GM12878 (cell line): ENCODE results near the gene TMEM167A. TPM values are rescaled to one million over a fixed set of nuclear protein-coding genes. Genes with fewer than 3 reads are reported as not detected.

Experiments used
- ATAC-seq: fragments of 200-7000 bp; cut with Tn5 transposase; 3 replicates; pipeline ENCODE4 v1.9.1; 2020; ENCODE audit warnings: mild to moderate bottlenecking, moderate library complexity
- BruUV-seq: library from RNA; stranded (reverse); fragments of 400-500 nt; replicated peaks from 2 replicates; lab custom pipeline; 2021; lab: Mats Ljungman, UMichigan
- CTCF ChIA-PET: fragments of 300-600 bp; sonication (Branson Sonifier 250); formaldehyde crosslinking; extraction: SDS; loops from one replicate; lab custom pipeline; 2021; ENCODE audit warnings: inconsistent platforms; lab: Yijun Ruan, JAX
- POLR2A ChIA-PET: fragments of 350-600 bp; formaldehyde crosslinking; extraction: SDS; loops from one replicate; lab custom pipeline; 2021; ENCODE audit warnings: inconsistent platforms; lab: Charles Lee
- RAD21 ChIA-PET: fragments of 300-600 bp; sonication (Branson Sonifier 250); formaldehyde crosslinking; loops from one replicate; lab custom pipeline; 2023; ENCODE audit warnings: antibody characterized with exemption; ENCODE audit not compliant: unreplicated experiment; lab: Charles Lee
- SMC1A ChIA-PET: fragments of 300-600 bp; sonication (Branson Sonifier 250); formaldehyde crosslinking; loops from one replicate; lab custom pipeline; 2023; ENCODE audit not compliant: unreplicated experiment, uncharacterized antibody; lab: Charles Lee
- DNase-seq: peaks from one replicate; pipeline ENCODE4 v3.0.0-alpha.2; 2011; ENCODE audit warnings: low read depth, low spot score
- FAIRE-seq: peaks from 3 replicates; lab custom pipeline; 2011; peaks lifted over from hg19 to GRCh38; lab: Jason Lieb, UNC
- H2AFZ ChIP-seq: 2 replicates; pipeline ENCODE4 v1.6.0; 2011; ENCODE audit warnings: low read depth, low read length, control low read depth; ENCODE audit not compliant: control insufficient read depth
- H3K27ac ChIP-seq: 2 replicates; pipeline ENCODE4 v1.5.1; 2011; ENCODE audit warnings: control low read depth; ENCODE audit not compliant: control insufficient read depth, insufficient read depth
- H3K27me3 ChIP-seq, 2 experiments: replicated peaks in 1 of 2; 2 replicates each; pipeline versions ENCODE4 v1.6.0 to v1.6.1; 2011; ENCODE audit warnings: low read length in 1 of 2; ENCODE audit not compliant: control insufficient read depth in 2 of 2, insufficient read depth in 2 of 2
- H3K36me3 ChIP-seq, 2 experiments: 2 replicates each; pipeline ENCODE4 v1.5.1; 2011; ENCODE audit warnings: low read length in 1 of 2; ENCODE audit not compliant: control insufficient read depth in 2 of 2, insufficient read depth in 2 of 2
- H3K4me1 ChIP-seq: 2 replicates; pipeline ENCODE4 v1.6.1; 2011; ENCODE audit warnings: mild to moderate bottlenecking, low read length, moderate library complexity, mixed read lengths; ENCODE audit not compliant: control insufficient read depth, insufficient read depth
- H3K4me2 ChIP-seq: 2 replicates; pipeline ENCODE4 v1.6.0; 2011; ENCODE audit warnings: control low read depth; ENCODE audit not compliant: control insufficient read depth, insufficient read depth
- H3K4me3 ChIP-seq: fragments of 200-600 bp; sonication (generic); 2 replicates; pipeline ENCODE4 v1.5.1; 2016
- H3K79me2 ChIP-seq: 2 replicates; pipeline ENCODE4 v1.6.0; 2011; ENCODE audit warnings: low read length; ENCODE audit not compliant: control insufficient read depth, insufficient read depth
- H3K9ac ChIP-seq: 2 replicates; pipeline ENCODE4 v1.8.0; 2011; ENCODE audit warnings: low read length, control low read depth, mixed read lengths; ENCODE audit not compliant: control insufficient read depth, insufficient read depth
- H3K9me3 ChIP-seq: replicated peaks from 3 replicates; pipeline ENCODE4 v1.5.1; 2011; ENCODE audit warnings: mild to moderate bottlenecking, low read length; ENCODE audit not compliant: control insufficient read depth, insufficient read depth
- H4K20me1 ChIP-seq: 2 replicates; pipeline ENCODE4 v1.6.0; 2011; ENCODE audit not compliant: control insufficient read depth, insufficient read depth
- ATF7 ChIP-seq: fragments of 450-650 bp; IDR thresholded peaks from 2 replicates; pipeline ENCODE4 v1.6.1; 2016; ENCODE audit warnings: low read depth, mild to moderate bottlenecking
- BCL3 ChIP-seq: IDR thresholded peaks from 2 replicates; pipeline ENCODE4 v1.6.1; 2011; ENCODE audit warnings: borderline replicate concordance, low read depth, mild to moderate bottlenecking, moderate library complexity, low read length; ENCODE audit not compliant: insufficient read depth, poor library complexity, severe bottlenecking
- BMI1 ChIP-seq: fragments of 450-650 bp; IDR thresholded peaks from 2 replicates; pipeline ENCODE4 v1.6.1; 2016; ENCODE audit warnings: mild to moderate bottlenecking, moderate library complexity, borderline replicate concordance
- CBX5 ChIP-seq: sonication (generic); IDR thresholded peaks from 2 replicates; pipeline ENCODE4 v1.6.1; 2016; ENCODE audit warnings: low read depth, moderate library complexity, mild to moderate bottlenecking, inconsistent platforms
- NR2C2 ChIP-seq: IDR thresholded peaks from 2 replicates; pipeline ENCODE4 v1.6.1; 2011; ENCODE audit warnings: borderline replicate concordance, low read depth; ENCODE audit not compliant: control insufficient read depth, insufficient read length
- in situ Hi-C: fragments of 300-500 bp; cut with MboI; formaldehyde crosslinking; loops from 9 replicates; pipeline ENCODE4 v1.14.3; 2018; ENCODE audit warnings: mixed read lengths
- intact Hi-C: fragments of 100-400 bp; cut with micrococcal nuclease; formaldehyde crosslinking; loops from one replicate; pipeline ENCODE4 v1.14.2; 2022; ENCODE audit not compliant: unreplicated experiment
- polyA plus RNA-seq, 11 experiments: library from polyadenylated mRNA; depleted of rRNA in 4 of 11; unstranded in 6 of 11; stranded (reverse) in 5 of 11; fragments of >200 nt; fragmentation: Nextera tagmentation in 4 of 11; fragmentation: Illumina TruSeq in 1 of 11; extraction: Ambion mirVana in 4 of 11; extraction: Trizol in 1 of 11; gene quantifications; 1 replicate in 1 of 11; 2 replicates in 10 of 11; pipeline versions ENCODE4 v1.2.1 to v1.2.3, GENCODE V29; 2011 to 2016; ENCODE audit warnings: inconsistent platforms in 2 of 11, missing spikeins in 2 of 11, low read depth in 1 of 11
- total RNA-seq, 4 experiments: library from RNA; depleted of rRNA in 3 of 4; stranded (reverse); fragments of >200 nt in 3 of 4; fragmentation: Illumina TruSeq in 1 of 4; extraction: Trizol in 1 of 4; gene quantifications; 2 replicates each; pipeline versions ENCODE4 v1.2.1 to v1.2.3, GENCODE V29; 2013 to 2021

The TMEM167A gene
- total and polyA plus RNA-seq, 10 of the 15 experiments (the other 5 are each of a cell fraction or from before 2014, with no cell fraction given) = 29.5 to 363 (median 85.6) TPM

GRCh38 chr5:83084336-83084735, 7.1 kb upstream of the TMEM167A start (continued):
- TF ChIP-seq BCL3 = no peak
- no peak for TF ChIP-seq NR2C2
- TF ChIP-seq CBX5 = no peak
- no peak for TF ChIP-seq BMI1

GRCh38 chr5:83082750-83083149, 5.6 kb upstream of the TMEM167A start:
- POLR2A ChIA-PET = no interaction called here
- H3K9me3 ChIP-seq = no peaks in the 10 kb centered on the region
- intact Hi-C loops = no loop called here
- DNase-seq (no peak), ATAC-seq (no peak), FAIRE-seq (no peak)
- TF ChIP-seq ATF7 = no peak
- SMC1A ChIA-PET = interaction anchor here (1.1 kb wide), 1 partner anchor 194 kb away, joined by 3 read pairs; no protein-coding TSS in a partner anchor
- BruUV-seq = no TSS peak
- H2AFZ ChIP-seq = no peak overlapping the region
- H3K27me3 ChIP-seq = no peaks in the 10 kb centered on the region
- no peak overlapping the region for H3K27ac ChIP-seq
- no peaks in the 10 kb centered on the region for H3K4me1 ChIP-seq
- H3K4me3 ChIP-seq = no peak overlapping the region
- no peak overlapping the region for H3K4me2 ChIP-seq
- in situ Hi-C loops = no loop called here
- no peaks in the 10 kb centered on the region; a peak in 1 of 4 replicates for H3K36me3 ChIP-seq
- H4K20me1 ChIP-seq = no peaks in the 10 kb centered on the region
- RAD21 ChIA-PET = no interaction called here
- peaks cover 14% of the 10 kb centered on the region for H3K79me2 ChIP-seq
- H3K9ac ChIP-seq = no peak overlapping the region
- CTCF ChIA-PET = interaction anchor here (0.9 kb wide), 1 partner anchor 25 kb away, joined by 3 read pairs; no protein-coding TSS in a partner anchor
